Smooth muscle cell (in vitro differentiated cells): ENCODE results near the gene CDH4. TPM values are rescaled to one million over a fixed set of nuclear protein-coding genes. Genes with fewer than 3 reads are reported as not detected.

Experiments
- DNase-seq: peaks from one replicate; lab custom pipeline; 2025; ENCODE audit not compliant: unreplicated experiment; lab: John Stamatoyannopoulos, UW
- H2AFZ ChIP-seq: fragments of 200-600 bp; sonication (generic); 2 replicates; pipeline ENCODE4 v1.6.0; 2016; ENCODE audit warnings: antibody characterized with exemption, low read depth, mild to moderate bottlenecking
- H3F3A ChIP-seq: fragments of 200-600 bp; sonication (generic); 2 replicates; pipeline ENCODE4 v1.6.0; 2017; ENCODE audit warnings: antibody characterized with exemption, low read depth
- H3K27ac ChIP-seq: fragments of 200-600 bp; sonication (generic); 2 replicates; pipeline ENCODE4 v1.5.1; 2016; ENCODE audit warnings: low read depth, mild to moderate bottlenecking
- H3K27me3 ChIP-seq: fragments of 200-600 bp; sonication (generic); 2 replicates; pipeline ENCODE4 v1.6.1; 2016; ENCODE audit warnings: low read depth, mild to moderate bottlenecking
- H3K36me3 ChIP-seq: fragments of 200-600 bp; sonication (generic); 2 replicates; pipeline ENCODE4 v1.5.1; 2016; ENCODE audit warnings: low read depth
- H3K4me1 ChIP-seq: fragments of 200-600 bp; sonication (generic); 2 replicates; pipeline ENCODE4 v1.5.1; 2016; ENCODE audit warnings: low read depth
- H3K4me2 ChIP-seq: fragments of 200-600 bp; sonication (generic); 2 replicates; pipeline ENCODE4 v1.6.0; 2016; ENCODE audit warnings: mild to moderate bottlenecking
- H3K4me3 ChIP-seq: fragments of 200-600 bp; sonication (generic); 2 replicates; pipeline ENCODE4 v1.5.1; 2016; ENCODE audit warnings: mild to moderate bottlenecking
- H3K79me2 ChIP-seq: fragments of 200-600 bp; sonication (generic); 2 replicates; pipeline ENCODE4 v1.6.0; 2016; ENCODE audit warnings: low read depth, mild to moderate bottlenecking
- H3K9ac ChIP-seq: fragments of 200-600 bp; sonication (generic); 2 replicates; pipeline ENCODE4 v1.6.0; 2016; ENCODE audit warnings: low read depth
- H3K9me3 ChIP-seq: fragments of 200-600 bp; sonication (generic); replicated peaks from 2 replicates; pipeline ENCODE4 v1.5.1; 2016; ENCODE audit warnings: low read depth
- H4K20me1 ChIP-seq: fragments of 200-600 bp; sonication (generic); 2 replicates; pipeline ENCODE4 v1.6.0; 2016; ENCODE audit warnings: low read depth
- CTCF ChIP-seq: fragments of 200-600 bp; sonication (generic); IDR thresholded peaks from 2 replicates; pipeline ENCODE4 v1.5.1; 2017; ENCODE audit warnings: borderline replicate concordance, mild to moderate bottlenecking, antibody characterized with exemption; ENCODE audit not compliant: insufficient read depth, poor library complexity, severe bottlenecking
- WGBS: methylation state at CpG from one replicate; pipeline ENCODE4 v1.1.7; 2016; ENCODE audit warnings: low lambda C conversion rate; 5-methylcytosine and 5-hydroxymethylcytosine counted together
- polyA plus RNA-seq: library from polyadenylated mRNA; unstranded; fragments of >200 nt; fragmentation: Nextera tagmentation; extraction: Ambion mirVana; gene quantifications from 2 replicates; pipeline ENCODE4 v1.2.1, GENCODE V29; 2016
- total RNA-seq: library from RNA; depleted of rRNA; stranded (reverse); fragments of >200 nt; gene quantifications from 2 replicates; pipeline ENCODE4 v1.2.3, GENCODE V29; 2014

CDH4 gene
- total and polyA plus RNA-seq, 2 experiments from 2014 or later, result 0.03 to 0.04 TPM

DNA sequence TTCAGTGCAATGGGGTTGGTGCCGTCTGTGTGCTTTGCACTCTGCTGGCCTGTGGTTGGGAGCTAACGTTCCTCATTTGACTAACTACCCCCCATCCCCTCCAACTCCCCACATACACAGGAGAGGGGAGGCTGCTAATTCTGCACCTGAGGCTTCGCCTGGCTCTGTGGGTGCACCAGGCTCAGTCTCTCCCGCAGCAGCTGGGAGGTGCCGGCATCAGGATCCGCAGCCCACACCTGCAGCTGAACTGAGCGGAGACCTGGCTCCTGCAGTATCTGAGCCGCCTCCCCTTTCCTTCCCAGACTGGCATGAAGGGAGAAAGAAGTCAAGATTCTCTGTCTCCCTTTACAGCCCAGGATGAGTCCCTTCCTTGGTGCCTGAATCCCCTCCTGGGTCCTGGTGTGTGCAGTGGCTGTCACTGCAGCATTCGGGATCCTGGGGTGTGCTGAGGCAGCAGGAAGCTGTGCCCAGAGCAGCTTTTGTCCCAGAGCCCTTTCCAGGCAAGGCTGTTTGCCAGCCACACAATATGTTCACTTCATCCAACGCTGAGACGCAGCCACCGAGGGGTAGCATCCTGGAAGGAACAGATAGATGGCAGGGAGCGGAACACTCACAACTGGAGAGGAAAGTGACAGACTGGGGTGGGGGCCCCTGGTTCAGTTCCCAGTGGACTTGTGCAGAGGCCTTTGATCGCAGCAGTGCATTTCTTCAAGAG is 70.2 kb downstream of the CDH4 start:
- H3K27me3 ChIP-seq, result peaks cover 21% of the 10 kb centered on the region
- H3K79me2 ChIP-seq, result no peaks in the 10 kb centered on the region
- no peaks in the 10 kb centered on the region for H3K9me3 ChIP-seq
- 91% methylated on average over 14 of the region's 14 CpGs for WGBS
- no peaks in the 10 kb centered on the region for H4K20me1 ChIP-seq
- no peak overlapping the region for H3K4me3 ChIP-seq
- no peaks in the 10 kb centered on the region for H3K4me1 ChIP-seq
- H3F3A ChIP-seq, result no peaks in the 10 kb centered on the region
- H2AFZ ChIP-seq, result no peak overlapping the region
- H3K9ac ChIP-seq, result no peak overlapping the region
- no peak for DNase-seq
- TF ChIP-seq CTCF, result no peak
- H3K27ac ChIP-seq, result no peak overlapping the region
- H3K36me3 ChIP-seq, result no peaks in the 10 kb centered on the region
- H3K4me2 ChIP-seq, result no peak overlapping the region

DNA sequence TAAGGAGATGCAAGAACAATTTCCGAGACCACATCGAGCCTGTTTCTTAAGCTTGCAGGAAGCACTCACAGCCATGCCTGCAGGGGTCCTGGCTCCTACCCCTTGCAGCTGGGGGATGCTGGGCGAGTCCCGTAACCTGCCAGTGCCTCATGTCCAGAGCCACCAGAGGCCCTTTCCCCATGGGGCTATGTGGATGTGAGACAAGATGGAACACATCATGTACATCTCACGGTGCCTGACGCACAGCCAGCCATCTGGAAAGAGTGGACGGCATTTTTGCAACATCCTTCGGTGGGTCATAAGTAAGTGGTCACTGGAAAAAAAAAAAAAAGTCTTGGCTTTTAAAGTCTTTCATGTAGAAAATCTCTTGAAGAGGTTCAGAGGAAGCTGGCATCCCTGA is 72.8 kb downstream of the CDH4 start:
- no peaks in the 10 kb centered on the region for H3K9me3 ChIP-seq
- WGBS, result 95% methylated on average over 8 of the region's 8 CpGs

GRCh38 chr20:61325718-61326117 is 73.7 kb downstream of the CDH4 start:
- Histone ChIP-seq H3K4me1 (no peaks in the 10 kb centered on the region), H2AFZ (no peak overlapping the region), H3K36me3 (no peaks in the 10 kb centered on the region), H3F3A (no peaks in the 10 kb centered on the region), H3K4me3 (no peak overlapping the region), H3K9me3 (no peaks in the 10 kb centered on the region), H3K27ac (no peak overlapping the region), H4K20me1 (no peaks in the 10 kb centered on the region), H3K4me2 (no peak overlapping the region), H3K27me3 (peaks cover 27% of the 10 kb centered on the region), H3K79me2 (no peaks in the 10 kb centered on the region), H3K9ac (no peak overlapping the region)
- no peak for TF ChIP-seq CTCF
- WGBS, result 85% methylated on average over 10 of the region's 10 CpGs
- DNase-seq, result no peak

More for the DNA sequence above, 72.8 kb downstream of the CDH4 start:
- DNase-seq, result no peak
- Histone ChIP-seq H3K4me1 (no peaks in the 10 kb centered on the region), H3K4me2 (no peak overlapping the region), H3K27ac (no peak overlapping the region), H3K27me3 (peaks cover 27% of the 10 kb centered on the region), H3F3A (no peaks in the 10 kb centered on the region), H2AFZ (no peak overlapping the region), H3K79me2 (no peaks in the 10 kb centered on the region), H3K4me3 (no peak overlapping the region), H3K36me3 (no peaks in the 10 kb centered on the region), H4K20me1 (no peaks in the 10 kb centered on the region), H3K9ac (no peak overlapping the region)
- no peak for TF ChIP-seq CTCF
